ENCODE results near the gene SPNS2. TPM values are rescaled to one million over a fixed set of nuclear protein-coding genes. Genes with fewer than 3 reads are reported as not detected.

The SPNS2 gene
- polyA plus RNA-seq, 1 donor from 2014 or later: 39.7 TPM

DNA sequence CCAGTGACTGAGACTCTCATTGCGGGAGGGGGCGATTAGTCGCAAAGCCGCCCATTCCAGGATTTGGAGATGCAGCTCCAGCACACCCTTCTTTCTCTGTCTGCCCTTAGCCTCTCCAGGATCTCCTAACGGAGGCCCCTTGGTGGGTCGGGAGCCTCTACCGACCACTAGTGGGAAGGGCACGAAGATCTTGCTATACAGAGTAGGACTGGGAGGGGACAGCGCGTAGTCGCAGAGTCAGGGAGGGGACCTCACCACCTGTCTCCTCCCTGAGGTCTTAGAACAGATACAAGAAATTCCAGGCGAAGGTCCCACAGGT, 85.1 kb downstream of the SPNS2 start:
- Histone ChIP-seq H3K27ac (ENCODE audit: low read length) (no peak overlapping the region), H3K79me2 (replicated peaks; ENCODE audit: insufficient read depth, low read length) (no peaks in the 10 kb centered on the region), H4K20me1 (ENCODE audit: insufficient read depth) (no peaks in the 10 kb centered on the region), H2AFZ (ENCODE audit: low read depth, low read length) (no peak overlapping the region), H3K27me3 (ENCODE audit: insufficient read depth, low read depth, low read length) (peaks cover 29% of the 10 kb centered on the region), H3K9me3 (ENCODE audit: low read length) (no peaks in the 10 kb centered on the region), H3K9ac (ENCODE audit: low read length) (peak overlapping the region; percentile 53), H3K9me2 (ENCODE audit: insufficient read depth, low read length) (no peaks in the 10 kb centered on the region), H3F3A (ENCODE audit: insufficient read depth, low read length, poor library complexity, severe bottlenecking) (no peaks in the 10 kb centered on the region), H3K36me3 (ENCODE audit: insufficient read depth, low read length) (no peaks in the 10 kb centered on the region), H3K4me2 (ENCODE audit: low read length) (no peak overlapping the region), H3K4me3 (ENCODE audit: low read length) (peak overlapping the region; percentile 68)
- TF ChIP-seq, protein P1, sequence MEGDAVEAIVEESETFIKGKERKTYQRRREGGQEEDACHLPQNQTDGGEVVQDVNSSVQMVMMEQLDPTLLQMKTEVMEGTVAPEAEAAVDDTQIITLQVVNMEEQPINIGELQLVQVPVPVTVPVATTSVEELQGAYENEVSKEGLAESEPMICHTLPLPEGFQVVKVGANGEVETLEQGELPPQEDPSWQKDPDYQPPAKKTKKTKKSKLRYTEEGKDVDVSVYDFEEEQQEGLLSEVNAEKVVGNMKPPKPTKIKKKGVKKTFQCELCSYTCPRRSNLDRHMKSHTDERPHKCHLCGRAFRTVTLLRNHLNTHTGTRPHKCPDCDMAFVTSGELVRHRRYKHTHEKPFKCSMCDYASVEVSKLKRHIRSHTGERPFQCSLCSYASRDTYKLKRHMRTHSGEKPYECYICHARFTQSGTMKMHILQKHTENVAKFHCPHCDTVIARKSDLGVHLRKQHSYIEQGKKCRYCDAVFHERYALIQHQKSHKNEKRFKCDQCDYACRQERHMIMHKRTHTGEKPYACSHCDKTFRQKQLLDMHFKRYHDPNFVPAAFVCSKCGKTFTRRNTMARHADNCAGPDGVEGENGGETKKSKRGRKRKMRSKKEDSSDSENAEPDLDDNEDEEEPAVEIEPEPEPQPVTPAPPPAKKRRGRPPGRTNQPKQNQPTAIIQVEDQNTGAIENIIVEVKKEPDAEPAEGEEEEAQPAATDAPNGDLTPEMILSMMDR (IDR thresholded peaks at IDR 0.05; ENCODE audit: poor library complexity, severe bottlenecking): peak; percentile 71
- TF ChIP-seq EZH2 (IDR thresholded peaks at IDR 0.05; ENCODE audit: borderline replicate concordance, insufficient read depth, low read length, poor library complexity, severe bottlenecking): no peak
- TF ChIP-seq POLR2AphosphoS5 (IDR thresholded peaks at IDR 0.05): no peak
- no peak for TF ChIP-seq MXI1 (conservative IDR thresholded peaks at IDR 0.05; ENCODE audit: poor library complexity, severe bottlenecking)
- peak; percentile 16 for TF ChIP-seq SMC3 (conservative IDR thresholded peaks at IDR 0.05; ENCODE audit: poor library complexity)
- TF ChIP-seq, protein P2, sequence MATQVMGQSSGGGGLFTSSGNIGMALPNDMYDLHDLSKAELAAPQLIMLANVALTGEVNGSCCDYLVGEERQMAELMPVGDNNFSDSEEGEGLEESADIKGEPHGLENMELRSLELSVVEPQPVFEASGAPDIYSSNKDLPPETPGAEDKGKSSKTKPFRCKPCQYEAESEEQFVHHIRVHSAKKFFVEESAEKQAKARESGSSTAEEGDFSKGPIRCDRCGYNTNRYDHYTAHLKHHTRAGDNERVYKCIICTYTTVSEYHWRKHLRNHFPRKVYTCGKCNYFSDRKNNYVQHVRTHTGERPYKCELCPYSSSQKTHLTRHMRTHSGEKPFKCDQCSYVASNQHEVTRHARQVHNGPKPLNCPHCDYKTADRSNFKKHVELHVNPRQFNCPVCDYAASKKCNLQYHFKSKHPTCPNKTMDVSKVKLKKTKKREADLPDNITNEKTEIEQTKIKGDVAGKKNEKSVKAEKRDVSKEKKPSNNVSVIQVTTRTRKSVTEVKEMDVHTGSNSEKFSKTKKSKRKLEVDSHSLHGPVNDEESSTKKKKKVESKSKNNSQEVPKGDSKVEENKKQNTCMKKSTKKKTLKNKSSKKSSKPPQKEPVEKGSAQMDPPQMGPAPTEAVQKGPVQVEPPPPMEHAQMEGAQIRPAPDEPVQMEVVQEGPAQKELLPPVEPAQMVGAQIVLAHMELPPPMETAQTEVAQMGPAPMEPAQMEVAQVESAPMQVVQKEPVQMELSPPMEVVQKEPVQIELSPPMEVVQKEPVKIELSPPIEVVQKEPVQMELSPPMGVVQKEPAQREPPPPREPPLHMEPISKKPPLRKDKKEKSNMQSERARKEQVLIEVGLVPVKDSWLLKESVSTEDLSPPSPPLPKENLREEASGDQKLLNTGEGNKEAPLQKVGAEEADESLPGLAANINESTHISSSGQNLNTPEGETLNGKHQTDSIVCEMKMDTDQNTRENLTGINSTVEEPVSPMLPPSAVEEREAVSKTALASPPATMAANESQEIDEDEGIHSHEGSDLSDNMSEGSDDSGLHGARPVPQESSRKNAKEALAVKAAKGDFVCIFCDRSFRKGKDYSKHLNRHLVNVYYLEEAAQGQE (IDR thresholded peaks at IDR 0.05; ENCODE audit: borderline replicate concordance): no peak
- no peak for TF ChIP-seq EP300 (conservative IDR thresholded peaks at IDR 0.05; ENCODE audit: poor library complexity, severe bottlenecking)

DNA sequence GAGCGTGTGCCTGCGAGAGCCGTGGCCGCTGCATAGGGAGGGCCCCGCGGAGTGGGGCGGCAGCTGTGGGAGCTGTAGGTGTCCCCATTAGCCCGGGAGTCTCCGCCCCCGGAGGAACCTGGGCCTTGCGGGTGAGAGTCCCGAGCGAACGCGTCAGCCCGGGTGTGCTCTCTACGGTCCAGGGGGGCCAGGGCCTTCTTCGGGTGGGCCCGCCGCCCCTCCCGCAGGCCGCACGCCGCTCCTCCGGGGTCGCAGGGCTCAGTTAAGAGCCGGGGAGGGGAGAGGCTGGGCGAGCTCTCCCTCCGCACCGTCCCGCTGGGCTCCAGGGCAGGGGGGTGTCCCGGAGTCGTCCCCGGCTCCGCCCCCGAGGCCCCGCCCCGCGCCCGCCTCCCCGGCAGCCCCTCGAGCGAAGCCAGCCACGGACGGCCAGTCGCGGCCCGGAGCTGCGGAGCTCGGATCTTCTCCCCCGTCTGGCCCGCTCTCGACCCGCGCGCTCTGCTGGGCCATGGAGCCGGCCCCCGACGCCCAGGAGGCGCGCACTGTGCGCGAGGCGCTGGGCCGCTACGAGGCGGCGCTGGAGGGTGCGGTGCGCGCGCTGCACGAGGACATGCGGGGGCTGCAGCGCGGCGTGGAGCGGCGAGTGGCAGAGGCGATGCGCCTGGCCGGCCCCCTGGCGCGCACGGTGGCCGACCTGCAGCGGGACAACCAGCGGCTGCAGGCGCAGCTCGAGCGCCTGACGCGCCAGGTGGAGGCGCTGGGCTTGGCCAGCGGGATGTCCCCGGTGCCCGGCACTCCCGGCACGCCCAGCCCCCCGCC, 85.6 kb downstream of the SPNS2 start, which contains the start of gene SMTNL2:
Gene SMTNL2 (plus strand): TSS at position 429 of the 816 bp plus-strand sequence. CDS start 77 bp downstream, at position 506.
- peaks cover 29% of the 10 kb centered on the region for H3K27me3 ChIP-seq (ENCODE audit: insufficient read depth, low read depth, low read length)

More for the DNA sequence above, 85.6 kb downstream of the SPNS2 start, which contains the start of gene SMTNL2:
- Histone ChIP-seq H2AFZ (ENCODE audit: low read depth, low read length) (peak within 1 kb of the TSS; percentile 33), H3K9me2 (ENCODE audit: insufficient read depth, low read length) (no peaks in the 10 kb centered on the region), H3K9me3 (ENCODE audit: low read length) (no peaks in the 10 kb centered on the region), H3K4me3 (ENCODE audit: low read length) (peak within 1 kb of the TSS; percentile 68), H3K36me3 (ENCODE audit: insufficient read depth, low read length) (no peaks in the 10 kb centered on the region), H3K9ac (ENCODE audit: low read length) (peak within 1 kb of the TSS; percentile 53), H3F3A (ENCODE audit: insufficient read depth, low read length, poor library complexity, severe bottlenecking) (no peaks in the 10 kb centered on the region), H3K4me2 (ENCODE audit: low read length) (no peak within 1 kb of the TSS), H3K27ac (ENCODE audit: low read length) (no peak within 1 kb of the TSS), H4K20me1 (ENCODE audit: insufficient read depth) (no peaks in the 10 kb centered on the region), H3K79me2 (replicated peaks; ENCODE audit: insufficient read depth, low read length) (no peaks in the 10 kb centered on the region)
- TF ChIP-seq RAD21 (conservative IDR thresholded peaks at IDR 0.05) (no peak), EP300 (conservative IDR thresholded peaks at IDR 0.05; ENCODE audit: poor library complexity, severe bottlenecking) (no peak), POLR2AphosphoS5 (IDR thresholded peaks at IDR 0.05) (peak; percentile 9), EZH2 (IDR thresholded peaks at IDR 0.05; ENCODE audit: borderline replicate concordance, insufficient read depth, low read length, poor library complexity, severe bottlenecking) (no peak), TAF1 (IDR thresholded peaks at IDR 0.05; ENCODE audit: low read depth) (no peak), MXI1 (conservative IDR thresholded peaks at IDR 0.05; ENCODE audit: poor library complexity, severe bottlenecking) (peak; percentile 69), SMC3 (conservative IDR thresholded peaks at IDR 0.05; ENCODE audit: poor library complexity) (peak; percentile 15)
- TF ChIP-seq, protein P1 (IDR thresholded peaks at IDR 0.05; ENCODE audit: poor library complexity, severe bottlenecking): peak; percentile 45
- TF ChIP-seq, protein P2 (IDR thresholded peaks at IDR 0.05; ENCODE audit: borderline replicate concordance): no peak
